Stimulated activated CD4-positive, alpha-beta T cell treated with anti-CD3 and anti-CD28 coated beads, Interleukin-1b, Interleukin-23, amount 100 ng/mL, for 24 hours (primary cell): Measurements from ENCODE around the gene LHB.

Experiments used
- DNase-seq, 4 experiments: peaks; one replicate each; pipeline ENCODE4 v3.0.0-alpha.2; 2020; ENCODE audit warnings: low read depth in 4 of 4, low spot score in 1 of 4

Gene LHB

DNA sequence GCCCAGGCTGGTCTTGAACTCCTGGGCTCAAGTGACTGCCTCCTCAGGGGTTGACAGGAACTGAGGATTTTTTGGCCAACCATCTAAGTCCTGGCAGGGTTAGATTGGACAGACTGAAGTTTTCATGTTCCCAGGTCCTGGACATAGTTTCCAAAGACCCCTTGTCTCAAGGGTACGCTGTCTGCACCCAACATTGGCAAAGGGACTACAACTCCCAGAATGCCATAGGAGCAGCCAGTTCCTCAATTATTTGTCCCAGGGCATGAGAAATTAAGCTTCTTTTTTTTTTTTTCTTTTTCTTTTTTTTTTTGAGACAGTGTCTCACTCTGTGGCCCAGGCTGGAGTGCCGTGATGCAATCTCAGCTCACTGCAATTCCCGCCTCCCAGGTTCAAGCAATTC lies 30.7 kb downstream of the LHB start:
- DNase-seq: no peak

DNA sequence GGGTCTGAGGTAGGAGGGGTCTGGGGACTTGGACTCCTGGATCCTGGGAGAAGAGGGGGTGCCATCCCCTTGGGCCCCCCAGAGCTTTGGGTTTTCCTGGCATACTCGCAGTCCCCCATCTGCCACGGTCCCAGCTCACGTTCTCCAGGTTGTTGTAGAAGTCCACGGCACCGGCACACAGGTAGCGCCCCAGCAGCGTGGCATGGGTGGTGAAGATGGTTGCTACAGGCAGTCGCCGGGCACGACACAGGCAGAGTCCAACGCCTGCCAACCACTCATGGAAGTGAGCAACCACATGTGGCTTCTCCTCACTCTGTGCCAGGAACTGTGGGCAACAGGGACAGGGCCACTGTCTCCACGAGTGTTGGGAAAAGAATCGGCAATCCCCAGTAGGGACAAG lies 31.2 kb downstream of the LHB start:
- DNase-seq: no peak

DNA sequence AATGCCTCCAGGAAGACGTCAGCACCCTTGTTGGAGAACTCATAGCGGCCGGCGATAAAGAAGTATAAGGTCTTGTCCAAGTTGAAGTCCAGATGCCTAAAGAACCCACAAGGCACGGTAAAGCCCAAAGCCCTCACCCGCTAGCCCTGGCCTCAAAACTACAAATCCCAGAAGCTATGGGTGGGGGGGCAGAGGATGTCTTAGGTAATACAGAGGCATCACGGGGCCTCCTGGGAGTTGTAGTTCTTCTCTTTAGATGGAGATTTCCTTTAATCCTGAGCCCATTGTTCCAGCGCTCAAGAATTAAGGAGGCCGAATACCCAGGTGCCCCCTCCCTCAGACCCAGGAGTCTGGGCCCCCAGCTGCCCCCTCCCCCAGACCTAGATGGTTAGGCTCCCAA lies 34.6 kb downstream of the LHB start:
- no peak for DNase-seq

DNA sequence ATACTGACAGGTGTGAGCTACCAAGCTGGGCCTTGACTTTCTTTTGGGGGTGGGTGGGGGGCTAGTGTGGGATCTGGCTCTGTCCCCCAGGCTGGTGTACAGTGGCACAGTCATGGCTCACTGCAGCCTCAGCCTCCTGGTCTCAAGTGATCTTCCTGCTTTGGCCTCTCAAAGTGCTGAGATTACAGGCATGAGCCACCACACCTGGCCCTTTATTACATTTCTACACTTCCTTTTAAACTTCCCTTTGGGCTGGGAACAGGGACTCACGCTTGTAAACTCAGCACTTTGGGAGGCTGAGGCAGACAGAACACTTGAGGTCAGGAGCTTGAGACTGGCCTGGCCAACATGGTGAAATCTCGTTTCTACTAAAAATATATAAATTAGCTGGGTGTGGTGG lies 39.8 kb downstream of the LHB start:
- no peak for DNase-seq

DNA sequence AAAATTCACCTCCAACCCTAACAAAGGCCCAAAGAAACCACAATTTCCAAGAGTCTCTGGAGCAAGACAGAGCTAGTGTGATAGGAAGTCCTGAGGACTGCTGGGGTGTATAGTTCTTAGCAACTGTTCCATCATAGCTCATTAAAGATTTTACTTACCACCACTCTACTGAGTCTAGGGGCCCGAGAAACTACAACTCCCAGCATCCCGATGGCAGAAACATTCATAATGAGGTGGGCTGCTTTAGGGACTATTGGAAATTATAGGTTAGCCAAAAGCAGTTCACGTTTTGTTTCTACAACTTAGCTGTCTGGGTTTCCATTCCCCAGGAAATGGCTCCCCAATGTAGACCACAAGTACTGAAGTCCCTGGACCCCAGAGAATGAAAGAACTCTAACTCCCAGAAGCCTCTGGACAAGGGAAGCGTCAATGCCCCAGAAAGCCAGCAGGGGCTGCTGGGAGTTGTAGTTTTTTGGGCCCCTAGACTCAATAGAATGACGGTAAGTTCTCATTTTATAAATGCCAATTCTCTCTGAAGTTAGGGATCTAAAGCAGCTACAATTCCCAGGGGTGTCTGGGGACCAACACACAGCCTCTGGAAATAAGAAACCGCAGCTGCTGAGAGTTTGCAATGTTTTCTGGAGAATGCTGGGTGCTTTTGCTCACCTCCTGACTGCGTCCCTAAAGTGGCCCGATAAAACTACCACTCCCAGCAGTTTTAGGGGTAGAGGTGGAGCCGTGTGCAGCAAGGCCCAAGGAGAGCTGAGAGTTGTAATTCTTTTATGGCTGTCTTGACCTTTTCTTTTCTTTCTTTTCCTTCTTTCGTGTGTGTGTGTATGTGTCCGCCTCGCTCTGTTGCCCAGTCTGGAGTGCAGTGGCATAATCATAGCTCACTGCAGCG lies 40.7 kb downstream of the LHB start:
- no peak for DNase-seq

DNA sequence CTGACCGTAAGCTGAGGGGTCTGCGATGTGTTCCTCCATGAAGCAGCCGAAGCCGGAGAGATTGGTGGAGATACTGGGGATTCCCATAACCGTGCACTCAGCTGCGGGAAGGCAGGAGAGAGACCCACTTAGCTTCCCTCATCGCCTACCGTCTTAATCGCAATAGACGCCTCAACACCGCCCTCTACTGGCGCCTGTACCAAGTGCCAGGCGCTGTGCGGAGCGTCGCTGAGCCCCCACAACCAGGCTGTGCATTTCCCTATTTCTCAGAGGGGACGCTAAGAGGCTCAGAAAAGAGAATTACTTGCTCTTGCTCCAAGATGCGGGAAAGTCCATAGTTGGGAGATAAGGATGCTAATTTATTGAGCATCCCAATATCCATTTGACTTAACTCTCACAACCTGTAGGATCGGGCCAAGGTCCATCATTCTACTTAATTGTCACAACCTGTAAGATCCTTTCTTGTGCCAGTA lies 45.9 kb downstream of the LHB start:
- DNase-seq: peak; percentile 68 to 91 (median 79)

DNA sequence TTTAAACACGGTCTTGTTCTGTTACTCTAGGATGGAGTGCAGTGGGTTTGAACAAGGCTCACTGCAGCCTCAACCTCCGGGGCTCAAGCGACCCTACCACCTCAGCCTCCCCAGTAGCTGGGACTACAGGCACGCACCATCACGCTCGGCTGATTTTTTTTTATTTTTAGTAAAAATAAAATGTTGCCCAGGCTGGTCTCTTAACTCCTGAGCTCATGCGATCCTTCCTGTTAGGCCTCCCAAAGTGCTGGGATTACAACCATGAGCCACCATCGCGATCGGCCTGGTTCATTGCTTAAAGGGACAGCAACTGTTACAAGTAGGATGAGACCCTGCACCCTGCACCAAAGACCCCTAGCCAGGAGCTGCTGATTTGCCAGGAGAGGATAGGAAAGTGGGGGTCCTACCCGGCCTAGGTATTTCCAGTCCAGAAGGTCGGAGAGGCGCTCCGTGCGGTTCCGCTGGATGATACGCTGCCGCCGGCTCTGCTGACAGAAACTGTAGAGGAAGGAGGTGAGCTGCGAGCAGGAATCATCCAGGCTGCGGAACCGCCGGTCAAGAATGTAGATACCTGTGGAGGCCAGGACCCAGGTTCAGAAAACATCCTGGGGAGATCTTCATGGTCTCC lies 46.6 kb downstream of the LHB start:
- no peak for DNase-seq

DNA sequence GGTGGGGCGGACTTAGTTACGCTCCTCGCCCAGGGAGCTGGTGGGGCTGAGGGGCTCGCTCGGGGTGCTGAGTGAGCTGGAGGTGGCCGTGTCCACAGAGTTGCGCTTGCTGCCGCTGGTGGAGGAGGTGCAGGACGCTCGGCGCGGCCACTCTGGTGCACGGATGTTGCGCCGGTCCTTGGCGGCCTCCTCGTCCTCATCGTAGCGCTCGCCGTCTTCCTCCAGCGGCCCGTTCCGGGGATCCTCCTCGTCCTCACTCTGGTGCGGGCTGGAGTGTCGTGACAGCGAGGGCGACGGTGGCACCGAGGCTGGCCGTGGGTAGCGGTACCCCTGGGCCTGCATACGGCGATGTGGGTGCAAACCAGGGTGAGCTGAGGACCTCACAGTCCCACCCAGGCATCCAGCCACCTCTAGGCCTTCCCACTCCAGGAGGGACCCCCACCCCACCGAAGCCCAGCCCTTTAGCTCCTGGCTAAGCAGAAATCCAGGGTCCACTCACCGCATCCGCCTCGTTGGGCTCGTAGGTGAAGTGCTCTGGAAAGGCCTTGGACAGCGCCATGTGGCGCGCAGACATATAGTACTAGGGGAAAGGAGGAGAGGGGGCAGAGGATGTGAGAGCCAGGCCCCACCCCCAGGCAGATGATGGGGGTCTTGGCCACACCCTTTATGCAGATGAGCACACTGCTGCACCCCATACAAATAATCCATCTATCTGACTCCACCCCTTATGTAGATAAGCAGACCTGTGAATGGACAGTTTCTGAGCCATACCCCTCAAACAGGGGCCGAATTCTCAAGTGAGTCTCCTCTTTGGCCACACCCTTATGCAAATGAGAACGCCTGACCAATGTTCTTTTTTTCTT lies 47.4 kb downstream of the LHB start:
- DNase-seq: no peak

DNA sequence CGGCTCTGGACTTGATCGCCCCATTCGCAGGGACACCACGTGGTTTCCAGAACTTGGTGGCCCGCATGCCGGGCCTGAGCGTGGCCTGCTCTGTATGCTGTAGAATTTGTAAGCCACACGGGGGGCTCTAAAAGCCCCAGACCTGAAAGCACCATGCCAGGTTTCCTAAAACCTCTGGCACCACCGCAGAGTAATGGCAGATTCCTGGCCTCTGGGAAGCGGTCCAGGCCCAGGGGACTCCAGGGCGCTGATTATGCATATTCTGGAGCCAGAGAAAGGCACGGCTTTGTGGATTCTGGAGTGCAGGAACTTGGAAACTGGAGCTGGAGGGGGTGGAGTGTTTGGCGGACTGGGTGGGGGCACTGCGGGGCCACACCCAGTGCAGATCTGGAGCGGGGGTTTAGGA lies 48.1 kb downstream of the LHB start:
- no peak for DNase-seq

DNA sequence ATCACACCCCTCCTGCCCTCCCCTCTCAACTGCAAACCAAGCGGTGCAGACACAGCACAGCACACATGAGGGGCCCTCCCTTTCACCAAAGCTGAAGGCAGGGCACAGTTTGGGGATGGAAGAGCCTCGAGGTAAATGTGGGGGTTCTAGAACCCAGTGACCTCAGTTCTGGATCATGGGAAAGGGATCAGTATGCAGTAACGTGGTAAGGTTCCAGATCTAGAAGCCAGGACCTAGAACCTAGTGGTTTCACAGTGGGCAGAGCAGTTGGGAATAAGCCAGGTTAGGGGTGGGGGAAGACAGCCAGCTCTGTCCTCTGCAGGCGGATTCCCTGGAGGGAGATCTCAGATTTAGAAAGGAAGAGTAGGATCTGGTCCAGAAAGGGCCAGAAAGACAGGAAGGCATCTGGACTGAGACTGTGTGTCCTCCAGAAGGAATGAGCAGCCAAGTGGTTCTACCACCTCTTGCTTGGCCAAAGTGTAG lies 48.7 kb downstream of the LHB start:
- DNase-seq: no peak

DNA sequence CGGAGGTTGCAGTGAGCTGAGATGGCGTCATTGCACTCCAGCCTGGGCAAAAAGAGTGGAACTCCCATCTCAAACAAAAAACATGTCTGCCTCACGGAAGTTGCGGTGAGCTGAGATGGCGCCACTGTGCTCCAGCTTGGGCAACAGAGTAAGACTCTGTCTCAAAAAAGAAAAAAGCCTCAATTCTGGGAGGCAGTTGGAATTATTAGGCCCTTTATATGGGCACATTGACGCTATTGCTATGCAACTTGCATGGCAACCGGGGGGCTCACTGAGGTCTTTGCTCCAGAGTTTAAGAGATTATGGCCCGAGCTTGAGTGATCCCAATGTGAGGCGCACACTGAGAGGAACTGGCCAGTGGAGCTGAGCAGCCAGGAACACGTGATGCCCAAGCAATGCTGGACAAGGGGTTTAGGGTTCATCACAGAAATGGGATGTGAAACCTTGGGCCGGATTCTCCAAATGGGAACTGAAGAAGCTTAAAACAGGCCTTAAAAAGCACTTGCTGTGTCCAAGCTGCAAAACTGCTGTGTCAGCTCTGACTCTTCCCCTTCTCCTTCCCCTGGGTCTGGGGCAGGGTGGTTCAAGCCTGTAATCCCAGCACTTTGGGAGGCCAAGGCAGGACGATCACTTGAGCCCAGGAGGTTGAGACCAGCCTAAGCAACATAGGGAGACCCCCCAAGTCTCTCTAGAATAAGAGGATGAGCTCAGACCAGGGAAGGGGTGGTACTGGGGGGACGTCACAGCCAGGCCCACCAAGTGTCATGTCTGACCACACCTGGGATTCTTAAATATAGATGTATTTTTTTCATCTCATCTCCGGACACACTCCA lies 49.3 kb downstream of the LHB start:
- no peak for DNase-seq

DNA sequence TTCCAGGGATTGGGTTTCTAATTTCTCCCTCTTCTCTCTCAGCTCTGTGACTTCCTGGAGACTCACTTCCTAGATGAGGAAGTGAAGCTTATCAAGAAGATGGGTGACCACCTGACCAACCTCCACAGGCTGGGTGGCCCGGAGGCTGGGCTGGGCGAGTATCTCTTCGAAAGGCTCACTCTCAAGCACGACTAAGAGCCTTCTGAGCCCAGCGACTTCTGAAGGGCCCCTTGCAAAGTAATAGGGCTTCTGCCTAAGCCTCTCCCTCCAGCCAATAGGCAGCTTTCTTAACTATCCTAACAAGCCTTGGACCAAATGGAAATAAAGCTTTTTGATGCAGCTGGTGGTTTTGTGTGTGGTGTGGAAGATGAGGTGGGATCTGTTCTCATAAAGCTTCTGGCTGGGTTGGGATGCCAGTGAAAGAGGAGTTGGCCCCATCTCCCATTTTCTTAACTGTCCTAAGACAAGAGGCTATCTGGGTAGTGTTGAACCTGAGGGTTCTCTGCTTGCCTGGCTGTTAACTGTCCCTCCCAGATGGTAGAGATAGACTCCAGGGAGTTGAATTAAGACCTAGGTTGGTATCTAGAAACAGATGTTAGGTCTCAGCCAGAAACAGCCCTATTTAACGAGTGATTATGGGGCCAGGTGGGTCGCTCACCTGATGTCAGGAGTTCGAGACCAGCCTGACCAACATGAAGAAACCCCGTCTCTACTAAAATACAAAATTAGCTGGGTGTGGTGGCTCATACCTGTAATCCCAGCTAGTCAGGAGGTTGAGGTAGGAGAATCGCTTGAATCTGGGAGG lies 50.1 kb downstream of the LHB start:
- DNase-seq: no peak
